Suprapubic skin (tissue), 4 donors: Measurements from ENCODE around the gene CTNNA3.
"Not testable (repeated sequence)": the region's sequence is repeated elsewhere in the genome, so short reads cannot be mapped to it uniquely, and the experiment has no call there.

Experiments
- EP300 ChIP-seq: sonication (generic); formaldehyde crosslinking; IDR thresholded peaks from one replicate; pipeline ENCODE4 v1.6.1; 2017; ENCODE audit warnings: antibody characterized with exemption
- POLR2A ChIP-seq, 2 donors: fragments of 450-650 bp; IDR thresholded peaks; one replicate each; pipeline ENCODE4 v1.6.1; 2017; ENCODE audit warnings: antibody characterized with exemption in 2 of 2, mild to moderate bottlenecking in 2 of 2, moderate library complexity in 2 of 2
- POLR2AphosphoS5 ChIP-seq, 3 donors: sonication (generic); formaldehyde crosslinking; IDR thresholded peaks; one replicate each; pipeline ENCODE4 v1.6.1; 2017; ENCODE audit warnings: antibody characterized with exemption in 3 of 3
- TF ChIP-seq, protein P1 (sequence below), 2 donors: fragments of 200-600 bp in 1 of 2; fragments of 450-650 bp in 1 of 2; sonication (generic) in 1 of 2; IDR thresholded peaks; one replicate each; pipeline ENCODE4 v1.5.1; 2016 to 2019; ENCODE audit warnings: antibody characterized with exemption in 2 of 2, mild to moderate bottlenecking in 1 of 2, moderate library complexity in 1 of 2

DNA sequence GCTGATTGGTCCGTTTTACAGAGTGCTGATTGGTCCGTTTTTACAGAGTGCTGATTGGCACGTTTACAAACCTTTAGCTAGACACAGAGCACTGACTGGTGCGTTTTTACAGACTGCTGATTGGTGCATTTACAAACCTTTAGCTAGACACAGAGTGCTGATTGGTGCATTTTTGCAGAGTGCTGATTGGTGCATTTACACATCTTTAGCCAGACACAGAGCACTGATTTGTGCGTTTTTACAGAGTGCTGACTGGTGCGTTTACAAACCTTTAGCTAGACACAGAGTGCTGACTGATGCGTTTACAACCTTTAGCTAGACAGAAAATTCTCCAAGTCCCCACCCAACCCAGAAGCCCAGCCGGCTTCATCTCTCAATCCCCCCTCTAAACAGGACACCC lies 11.9 kb downstream of the CTNNA3 start:
- TF ChIP-seq, protein P1, sequence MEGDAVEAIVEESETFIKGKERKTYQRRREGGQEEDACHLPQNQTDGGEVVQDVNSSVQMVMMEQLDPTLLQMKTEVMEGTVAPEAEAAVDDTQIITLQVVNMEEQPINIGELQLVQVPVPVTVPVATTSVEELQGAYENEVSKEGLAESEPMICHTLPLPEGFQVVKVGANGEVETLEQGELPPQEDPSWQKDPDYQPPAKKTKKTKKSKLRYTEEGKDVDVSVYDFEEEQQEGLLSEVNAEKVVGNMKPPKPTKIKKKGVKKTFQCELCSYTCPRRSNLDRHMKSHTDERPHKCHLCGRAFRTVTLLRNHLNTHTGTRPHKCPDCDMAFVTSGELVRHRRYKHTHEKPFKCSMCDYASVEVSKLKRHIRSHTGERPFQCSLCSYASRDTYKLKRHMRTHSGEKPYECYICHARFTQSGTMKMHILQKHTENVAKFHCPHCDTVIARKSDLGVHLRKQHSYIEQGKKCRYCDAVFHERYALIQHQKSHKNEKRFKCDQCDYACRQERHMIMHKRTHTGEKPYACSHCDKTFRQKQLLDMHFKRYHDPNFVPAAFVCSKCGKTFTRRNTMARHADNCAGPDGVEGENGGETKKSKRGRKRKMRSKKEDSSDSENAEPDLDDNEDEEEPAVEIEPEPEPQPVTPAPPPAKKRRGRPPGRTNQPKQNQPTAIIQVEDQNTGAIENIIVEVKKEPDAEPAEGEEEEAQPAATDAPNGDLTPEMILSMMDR (IDR thresholded peaks at IDR 0.05): not testable (repeated sequence)
- TF ChIP-seq POLR2A (IDR thresholded peaks at IDR 0.05); POLR2AphosphoS5 (IDR thresholded peaks at IDR 0.05); EP300: not testable (repeated sequence)
